Loucy (cell line): Measurements from ENCODE around the gene ABCF1.

Experiments used
- H2AFZ ChIP-seq: fragments of 200-600 bp; sonication (generic); 2 replicates; pipeline ENCODE4 v1.6.0; 2016; ENCODE audit warnings: antibody characterized with exemption, mild to moderate bottlenecking, low read length, moderate library complexity
- H3F3A ChIP-seq: fragments of 200-600 bp; 2 replicates; pipeline ENCODE4 v1.6.0; 2016; ENCODE audit warnings: antibody characterized with exemption, low read depth, mild to moderate bottlenecking
- H3K27me3 ChIP-seq: fragments of 200-600 bp; sonication (generic); 2 replicates; pipeline ENCODE4 v1.6.1; 2014; ENCODE audit warnings: low read length, mild to moderate bottlenecking; ENCODE audit not compliant: insufficient read depth, poor library complexity, severe bottlenecking
- H3K36me3 ChIP-seq: fragments of 200-600 bp; sonication (generic); 2 replicates; pipeline ENCODE4 v1.6.1; 2016; ENCODE audit warnings: low read length; ENCODE audit not compliant: insufficient read depth
- H3K4me1 ChIP-seq: fragments of 200-600 bp; sonication (generic); 2 replicates; pipeline ENCODE4 v1.5.1; 2014; ENCODE audit warnings: low read length, mild to moderate bottlenecking; ENCODE audit not compliant: insufficient read depth, poor library complexity, severe bottlenecking
- H3K4me2 ChIP-seq: fragments of 200-600 bp; sonication (generic); 2 replicates; pipeline ENCODE4 v1.6.0; 2014; ENCODE audit warnings: antibody characterized with exemption, low read length, low read depth, mild to moderate bottlenecking; ENCODE audit not compliant: poor library complexity, severe bottlenecking
- H3K4me3 ChIP-seq: fragments of 200-600 bp; sonication (generic); 2 replicates; pipeline ENCODE4 v1.5.1; 2014; ENCODE audit warnings: low read length, mild to moderate bottlenecking, mixed read lengths; ENCODE audit not compliant: poor library complexity, severe bottlenecking
- H3K79me2 ChIP-seq: fragments of 200-600 bp; sonication (generic); 2 replicates; pipeline ENCODE4 v1.6.1; 2014; ENCODE audit warnings: low read length; ENCODE audit not compliant: insufficient read depth
- H3K9ac ChIP-seq: fragments of 200-600 bp; sonication (generic); 2 replicates; pipeline ENCODE4 v1.6.0; 2014; ENCODE audit warnings: mild to moderate bottlenecking, low read depth, low read length, moderate library complexity; ENCODE audit not compliant: poor library complexity, severe bottlenecking
- H3K9me2 ChIP-seq: fragments of 200-600 bp; sonication (generic); replicated peaks from 2 replicates; pipeline ENCODE4 v1.6.1; 2016; ENCODE audit warnings: low read depth, low read length, mixed read lengths
- H3K9me3 ChIP-seq: fragments of 200-600 bp; sonication (generic); 2 replicates; pipeline ENCODE4 v1.6.1; 2014; ENCODE audit warnings: mild to moderate bottlenecking, antibody characterized with exemption, low read length, low read depth; ENCODE audit not compliant: insufficient read depth
- H4K20me1 ChIP-seq: fragments of 200-600 bp; sonication (generic); 2 replicates; pipeline ENCODE4 v1.6.0; 2014; ENCODE audit warnings: antibody characterized with exemption, low read length, mild to moderate bottlenecking; ENCODE audit not compliant: insufficient read depth, poor library complexity, severe bottlenecking
- EZH2phosphoT487 ChIP-seq: fragments of 200-600 bp; IDR thresholded peaks from 2 replicates; pipeline ENCODE4 v1.6.1; 2018; ENCODE audit warnings: antibody characterized with exemption, mild to moderate bottlenecking, moderate library complexity, borderline replicate concordance
- TF ChIP-seq, protein P1 (sequence below): fragments of 200-600 bp; sonication (generic); conservative IDR thresholded peaks from 2 replicates; pipeline ENCODE4 v1.5.1; 2014; ENCODE audit warnings: mild to moderate bottlenecking, antibody characterized with exemption, low read length

The ABCF1 gene

DNA sequence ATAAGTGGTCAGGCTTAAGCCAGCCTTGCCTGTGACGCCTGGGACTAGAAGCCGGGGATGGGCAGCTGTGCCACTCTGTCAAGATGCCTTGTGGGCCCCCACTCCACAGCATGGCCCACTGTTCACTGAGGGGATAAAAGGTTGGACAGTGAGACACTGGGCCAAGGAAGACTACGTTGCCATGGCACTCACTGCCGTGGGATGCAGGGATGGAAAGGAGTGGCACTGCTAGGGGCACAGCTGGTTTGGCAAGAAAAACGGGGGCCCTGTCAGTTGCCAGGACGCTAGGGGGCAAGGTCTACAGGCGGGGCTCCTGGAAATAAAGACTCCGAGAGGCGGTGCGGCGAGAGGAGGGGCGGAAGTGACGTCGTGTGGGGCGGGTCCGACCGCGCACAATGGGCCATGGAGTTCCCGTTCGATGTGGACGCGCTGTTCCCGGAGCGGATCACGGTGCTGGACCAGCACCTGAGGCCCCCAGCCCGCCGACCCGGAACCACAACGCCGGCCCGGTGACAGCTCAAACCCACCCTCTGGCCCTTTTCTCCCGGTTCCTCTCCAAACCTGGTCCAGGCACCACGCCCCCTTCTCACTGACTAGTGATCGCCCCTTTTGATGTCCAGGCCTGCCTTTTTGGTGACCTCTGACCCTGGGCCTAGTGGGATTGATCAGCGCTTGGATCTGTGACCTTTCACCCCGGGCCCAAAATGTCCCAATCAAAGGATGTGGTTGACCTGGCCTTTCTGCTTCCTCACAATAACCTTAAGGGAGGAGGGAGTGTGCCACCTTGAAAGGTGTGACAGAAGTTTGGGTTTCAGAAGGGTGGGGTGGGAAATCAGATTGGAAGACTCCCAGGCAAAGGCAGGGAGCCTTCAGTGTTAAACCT is 55.5 kb downstream of the ABCF1 start, which contains the start of gene ATAT1:
Gene ATAT1, plus strand, starts transcription at position 391 of the 883 bp plus-strand sequence.
- Histone ChIP-seq H3K4me1 (peaks cover 10% of the 10 kb centered on the region), H4K20me1 (no peaks in the 10 kb centered on the region), H3K27me3 (no peaks in the 10 kb centered on the region), H3K9me2 (no peaks in the 10 kb centered on the region), H3K9me3 (no peaks in the 10 kb centered on the region), H3F3A (no peaks in the 10 kb centered on the region), H3K79me2 (peaks cover 22% of the 10 kb centered on the region; the same call in 1 of the 2 replicates), H3K9ac (peak within 1 kb of the TSS; percentile 92), H3K36me3 (peaks cover 23% of the 10 kb centered on the region; the same call in 1 of the 2 replicates), H2AFZ (peak within 1 kb of the TSS; percentile 84), H3K4me2 (peak within 1 kb of the TSS; percentile 98), H3K4me3 (peak within 1 kb of the TSS; percentile 93)
- TF ChIP-seq, protein P1, sequence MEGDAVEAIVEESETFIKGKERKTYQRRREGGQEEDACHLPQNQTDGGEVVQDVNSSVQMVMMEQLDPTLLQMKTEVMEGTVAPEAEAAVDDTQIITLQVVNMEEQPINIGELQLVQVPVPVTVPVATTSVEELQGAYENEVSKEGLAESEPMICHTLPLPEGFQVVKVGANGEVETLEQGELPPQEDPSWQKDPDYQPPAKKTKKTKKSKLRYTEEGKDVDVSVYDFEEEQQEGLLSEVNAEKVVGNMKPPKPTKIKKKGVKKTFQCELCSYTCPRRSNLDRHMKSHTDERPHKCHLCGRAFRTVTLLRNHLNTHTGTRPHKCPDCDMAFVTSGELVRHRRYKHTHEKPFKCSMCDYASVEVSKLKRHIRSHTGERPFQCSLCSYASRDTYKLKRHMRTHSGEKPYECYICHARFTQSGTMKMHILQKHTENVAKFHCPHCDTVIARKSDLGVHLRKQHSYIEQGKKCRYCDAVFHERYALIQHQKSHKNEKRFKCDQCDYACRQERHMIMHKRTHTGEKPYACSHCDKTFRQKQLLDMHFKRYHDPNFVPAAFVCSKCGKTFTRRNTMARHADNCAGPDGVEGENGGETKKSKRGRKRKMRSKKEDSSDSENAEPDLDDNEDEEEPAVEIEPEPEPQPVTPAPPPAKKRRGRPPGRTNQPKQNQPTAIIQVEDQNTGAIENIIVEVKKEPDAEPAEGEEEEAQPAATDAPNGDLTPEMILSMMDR = peak; percentile 59
- no peak for TF ChIP-seq EZH2phosphoT487

DNA sequence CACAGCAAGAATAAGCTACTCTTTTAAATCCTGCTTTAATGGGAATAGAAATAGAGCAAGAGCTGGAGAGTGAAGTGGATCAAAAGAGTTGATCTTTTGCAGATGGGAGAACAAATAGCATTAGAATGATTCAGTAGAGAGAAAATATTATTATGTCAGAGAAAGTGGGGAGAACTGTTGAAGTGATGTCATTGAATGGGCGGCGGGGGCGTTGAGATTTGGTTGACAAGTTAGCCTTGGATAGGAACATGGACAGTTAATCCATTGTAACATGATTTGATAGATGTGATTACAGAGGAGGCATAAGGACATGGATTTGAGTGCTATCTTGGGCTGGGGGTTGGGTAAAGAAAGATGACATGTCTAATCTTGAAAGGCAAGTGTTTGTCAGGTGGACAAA is 64.6 kb downstream of the ABCF1 start:
- Histone ChIP-seq H3K4me3 (no peak overlapping the region), H3K36me3 (peaks cover 5% of the 10 kb centered on the region; the same call in 1 of the 2 replicates), H3F3A (peaks cover 4% of the 10 kb centered on the region; the same call in 1 of the 2 replicates), H3K9ac (no peak overlapping the region), H3K27me3 (no peaks in the 10 kb centered on the region), H3K4me2 (no peak overlapping the region), H4K20me1 (no peaks in the 10 kb centered on the region), H3K79me2 (no peaks in the 10 kb centered on the region), H3K4me1 (peaks cover 10% of the 10 kb centered on the region), H3K9me3 (no peaks in the 10 kb centered on the region), H3K9me2 (no peaks in the 10 kb centered on the region), H2AFZ (no peak overlapping the region)
- TF ChIP-seq EZH2phosphoT487 = no peak

DNA sequence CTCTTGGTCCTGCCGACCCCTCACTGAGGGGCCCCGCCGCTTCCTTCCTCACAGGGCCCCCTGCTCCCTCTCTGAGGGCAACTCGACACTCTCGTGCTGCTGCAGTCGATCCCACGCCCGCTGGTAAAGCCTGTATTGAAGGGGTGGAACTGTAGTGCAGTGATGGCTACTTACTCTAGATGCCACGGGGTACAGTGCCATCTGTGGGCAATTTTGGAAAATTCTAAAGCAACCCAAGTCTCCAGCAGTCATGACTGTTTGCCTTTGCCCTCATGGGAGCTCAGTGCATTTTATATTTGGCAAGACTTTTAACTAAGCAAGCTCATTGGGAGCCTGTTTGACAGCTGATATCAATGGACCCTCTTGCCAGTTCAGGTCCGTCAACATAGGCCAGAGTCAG is 69.2 kb downstream of the ABCF1 start:
- no peaks in the 10 kb centered on the region for H3K27me3 ChIP-seq
- no peak overlapping the region for H3K4me3 ChIP-seq
- H3K36me3 ChIP-seq = peaks cover 13% of the 10 kb centered on the region; the same call in 1 of the 2 replicates
- no peaks in the 10 kb centered on the region for H4K20me1 ChIP-seq
- peak overlapping the region; percentile 49 for H3K4me2 ChIP-seq
- H3K9me2 ChIP-seq = no peaks in the 10 kb centered on the region
- peaks cover 4% of the 10 kb centered on the region; the same call in 1 of the 2 replicates for H3F3A ChIP-seq
- peak overlapping the region; percentile 33 for H3K9ac ChIP-seq
- no peaks in the 10 kb centered on the region for H3K9me3 ChIP-seq
- peaks cover 3% of the 10 kb centered on the region; the same call in 1 of the 2 replicates for H3K79me2 ChIP-seq
- H2AFZ ChIP-seq = no peak overlapping the region
- peaks cover 20% of the 10 kb centered on the region for H3K4me1 ChIP-seq
- TF ChIP-seq EZH2phosphoT487 = no peak
- TF ChIP-seq, protein P1 = peak; percentile 51
